SK-N-SH (cell line): ENCODE measurements around the gene KNG1. TPM values are rescaled to one million over a fixed set of nuclear protein-coding genes. Genes with fewer than 3 reads are reported as not detected.

ENCODE experiments used
- CTCF ChIA-PET: fragments of 300-600, 350-600 bp; formaldehyde crosslinking; extraction: SDS; loops from one replicate; lab custom pipeline; 2021; lab: Yijun Ruan, JAX
- POLR2A ChIA-PET: fragments of 350-600 bp; sonication (Branson Sonifier 250); formaldehyde crosslinking; extraction: SDS; loops from one replicate; lab custom pipeline; 2020; ENCODE audit warnings: antibody characterized with exemption, inconsistent platforms; lab: Yijun Ruan, JAX
- DNase-seq: peaks from one replicate; pipeline ENCODE4 v3.0.0; 2012
- H2AFZ ChIP-seq: fragments of 200-600 bp; sonication (generic); 2 replicates; pipeline ENCODE4 v1.8.1; 2016; ENCODE audit warnings: antibody characterized with exemption, mild to moderate bottlenecking, low read depth
- H3F3A ChIP-seq: fragments of 200-600 bp; sonication (generic); replicated peaks from 2 replicates; pipeline ENCODE3; 2016; ENCODE audit warnings: antibody characterized with exemption, mild to moderate bottlenecking; ENCODE audit not compliant: insufficient read depth
- H3K27ac ChIP-seq, 2 experiments: fragments of 200-500 bp in 1 of 2; fragments of 200-600 bp in 1 of 2; sonication (Bioruptor generic) in 1 of 2; sonication (generic), shearing (Covaris generic) in 1 of 2; 2 replicates each; pipeline versions ENCODE4 v1.5.1 to v1.6.1; 2014 to 2016; ENCODE audit warnings: low read depth in 2 of 2, inconsistent platforms in 1 of 2, low read length in 1 of 2, mild to moderate bottlenecking in 1 of 2, mixed read lengths in 1 of 2
- H3K27me3 ChIP-seq: fragments of 200-600 bp; sonication (generic), shearing (Covaris generic); 2 replicates; pipeline ENCODE4 v1.6.1; 2016; ENCODE audit warnings: mixed run types; ENCODE audit not compliant: insufficient read depth
- H3K36me3 ChIP-seq, 2 experiments: fragments of 200-500 bp in 1 of 2; fragments of 200-600 bp in 1 of 2; sonication (Bioruptor generic) in 1 of 2; sonication (generic) in 1 of 2; replicated peaks in 1 of 2; 2 replicates each; pipeline versions ENCODE3 to v1.5.1; 2014 to 2016; ENCODE audit warnings: low read length in 1 of 2, mild to moderate bottlenecking in 1 of 2; ENCODE audit not compliant: insufficient read depth in 2 of 2, control insufficient read depth in 1 of 2
- H3K4me1 ChIP-seq, 2 experiments: fragments of 200-500 bp in 1 of 2; fragments of 200-600 bp in 1 of 2; sonication (Bioruptor generic) in 1 of 2; sonication (generic), shearing (Covaris generic) in 1 of 2; 2 replicates each; pipeline versions ENCODE4 v1.5.1 to v1.6.1; 2014 to 2016; ENCODE audit warnings: low read depth in 1 of 2, low read length in 1 of 2, mixed run types in 1 of 2; ENCODE audit not compliant: insufficient read depth in 2 of 2, control insufficient read depth in 1 of 2
- H3K4me2 ChIP-seq: fragments of 200-600 bp; sonication (generic), shearing (Covaris generic); 2 replicates; pipeline ENCODE4 v1.6.1; 2017; ENCODE audit warnings: mixed run types
- H3K4me3 ChIP-seq, 2 experiments: fragments of 200-500 bp in 1 of 2; fragments of 200-600 bp in 1 of 2; sonication (Bioruptor generic) in 1 of 2; sonication (generic), shearing (Covaris generic) in 1 of 2; 2 replicates each; pipeline versions ENCODE4 v1.5.1 to v1.8.1; 2014 to 2016; ENCODE audit warnings: low read depth in 2 of 2, inconsistent platforms in 1 of 2, low read length in 1 of 2, mild to moderate bottlenecking in 1 of 2, mixed read lengths in 1 of 2, moderate library complexity in 1 of 2
- H3K79me2 ChIP-seq: fragments of 200-600 bp; sonication (generic); 2 replicates; pipeline ENCODE4 v1.8.1; 2017; ENCODE audit warnings: mild to moderate bottlenecking; ENCODE audit not compliant: insufficient read depth
- H3K9ac ChIP-seq: fragments of 200-600 bp; sonication (generic); 2 replicates; pipeline ENCODE4 v1.6.1; 2017; ENCODE audit warnings: mixed run types
- H3K9me2 ChIP-seq: fragments of 200-600 bp; sonication (generic); 2 replicates; pipeline ENCODE4 v1.6.1; 2017; ENCODE audit warnings: mixed run types
- H3K9me3 ChIP-seq: fragments of 200-600 bp; sonication (generic); 2 replicates; pipeline ENCODE4 v1.6.1; 2017; ENCODE audit warnings: mixed run types, mild to moderate bottlenecking, moderate library complexity
- H4K20me1 ChIP-seq: fragments of 200-600 bp; sonication (generic); 2 replicates; pipeline ENCODE4 v1.6.1; 2017; ENCODE audit warnings: mild to moderate bottlenecking, mixed run types; ENCODE audit not compliant: insufficient read depth
- ELF1 ChIP-seq: IDR thresholded peaks from 2 replicates; pipeline ENCODE4 v1.4.0; 2012
- FOXJ3 ChIP-seq: sonication (generic); formaldehyde crosslinking; IDR thresholded peaks from 2 replicates; pipeline ENCODE4 v1.5.1; 2020; ENCODE audit warnings: mild to moderate bottlenecking, missing genetic modification reagents
- FOXM1 ChIP-seq: IDR thresholded peaks from 2 replicates; pipeline ENCODE4 v1.4.0; 2012; ENCODE audit warnings: low read depth, mild to moderate bottlenecking
- GABPA ChIP-seq: IDR thresholded peaks from 2 replicates; pipeline ENCODE4 v1.4.0; 2012; ENCODE audit warnings: low read depth, mild to moderate bottlenecking
- GATA2 ChIP-seq: sonication (generic); formaldehyde crosslinking; IDR thresholded peaks from 2 replicates; pipeline ENCODE4 v1.5.0; 2020; ENCODE audit warnings: mild to moderate bottlenecking, missing genetic modification reagents
- MEF2A ChIP-seq: IDR thresholded peaks from 2 replicates; pipeline ENCODE4 v1.4.0; 2012; ENCODE audit warnings: low read depth, borderline replicate concordance
- POLR2AphosphoS5 ChIP-seq: IDR thresholded peaks from 2 replicates; pipeline ENCODE4 v1.6.1; 2012; ENCODE audit warnings: low read depth, low read length
- RXRA ChIP-seq: IDR thresholded peaks from 2 replicates; pipeline ENCODE4 v1.4.0; 2012; ENCODE audit warnings: low read depth, mild to moderate bottlenecking, borderline replicate concordance
- SMC3 ChIP-seq: IDR thresholded peaks from 2 replicates; pipeline ENCODE4 v1.6.1; 2012; ENCODE audit warnings: low read depth, low read length, improper control_type of control experiment
- TAF1 ChIP-seq: IDR thresholded peaks from 2 replicates; pipeline ENCODE4 v1.6.1; 2012; ENCODE audit warnings: low read depth, mild to moderate bottlenecking, low read length, moderate library complexity, borderline replicate concordance
- TCF12 ChIP-seq: IDR thresholded peaks from 2 replicates; pipeline ENCODE4 v1.4.0; 2012
- TEAD4 ChIP-seq: IDR thresholded peaks from 2 replicates; pipeline ENCODE4 v1.4.0; 2012; ENCODE audit warnings: mild to moderate bottlenecking, borderline replicate concordance; ENCODE audit not compliant: insufficient read depth
- YY1 ChIP-seq: IDR thresholded peaks from 2 replicates; pipeline ENCODE4 v1.4.0; 2012; ENCODE audit warnings: low read depth, mild to moderate bottlenecking
- WGBS: methylation state at CpG from one replicate; pipeline ENCODE4 v1.1.6; 2017; ENCODE audit warnings: low lambda C conversion rate; 5-methylcytosine and 5-hydroxymethylcytosine counted together
- polyA plus RNA-seq, 3 experiments: library from polyadenylated mRNA; depleted of rRNA; stranded (reverse); fragments of >200 nt; gene quantifications; 2 replicates each; pipeline ENCODE4 v1.2.3, GENCODE V29; 2012
- TF ChIP-seq, protein P1 (sequence below): IDR thresholded peaks from 2 replicates; pipeline ENCODE4 v1.4.0; 2012; ENCODE audit warnings: low read depth, borderline replicate concordance
- TF ChIP-seq, protein P2 (sequence below): IDR thresholded peaks from 2 replicates; pipeline ENCODE4 v1.4.0; 2012; ENCODE audit warnings: low read depth
- TF ChIP-seq, protein P3 (sequence below): fragments of 150-350 bp; IDR thresholded peaks from 2 replicates; pipeline ENCODE4 v1.6.1; 2016; ENCODE audit warnings: mild to moderate bottlenecking, low read depth, low read length
- TF ChIP-seq, protein P4 (sequence below): fragments of 150-350 bp; IDR thresholded peaks from 2 replicates; pipeline ENCODE4 v1.6.1; 2017; ENCODE audit warnings: antibody characterized with exemption, low read length, low read depth, borderline replicate concordance
- TF ChIP-seq, protein P5 (sequence below): IDR thresholded peaks from 2 replicates; pipeline ENCODE4 v1.4.0; 2012; ENCODE audit warnings: low read depth, borderline replicate concordance
- TF ChIP-seq, protein P6 (sequence below): IDR thresholded peaks from 2 replicates; pipeline ENCODE4 v1.6.1; 2012; ENCODE audit warnings: mild to moderate bottlenecking, low read depth, low read length, moderate library complexity

The KNG1 gene
- polyA plus RNA-seq, 1 of the 3 experiments (the other 2 are of a cell fraction): not detected

DNA sequence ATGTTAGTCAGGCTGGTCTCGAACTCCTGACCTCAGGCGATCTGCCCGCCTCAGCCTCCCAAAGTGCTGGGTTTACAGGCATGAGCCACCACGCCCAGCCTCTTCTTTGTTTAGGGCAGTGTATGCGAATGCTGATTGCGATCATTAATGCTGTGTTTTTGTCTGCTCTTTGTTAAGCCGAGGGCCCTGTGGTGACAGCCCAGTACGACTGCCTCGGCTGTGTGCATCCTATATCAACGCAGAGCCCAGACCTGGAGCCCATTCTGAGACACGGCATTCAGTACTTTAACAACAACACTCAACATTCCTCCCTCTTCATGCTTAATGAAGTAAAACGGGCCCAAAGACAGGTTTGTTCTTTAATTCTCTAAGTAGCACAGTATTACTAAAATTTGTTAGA, 7.8 kb downstream of the KNG1 start:
- Histone ChIP-seq H3K9me2 (no peaks in the 10 kb centered on the region), H3K4me3 (no peak overlapping the region), H3K27me3 (no peaks in the 10 kb centered on the region; the same call in 1 of the 2 replicates), H3F3A (no peaks in the 10 kb centered on the region), H3K9me3 (no peaks in the 10 kb centered on the region)
- CTCF ChIA-PET: no interaction called here
- no peak for TF ChIP-seq FOXM1
- TF ChIP-seq, all 33 proteins: peak for 0
- H3K36me3 ChIP-seq: no peaks in the 10 kb centered on the region
- no peak overlapping the region for H3K4me2 ChIP-seq
- no peak overlapping the region for H3K27ac ChIP-seq
- H3K79me2 ChIP-seq: no peaks in the 10 kb centered on the region
- POLR2A ChIA-PET: no interaction called here
- H2AFZ ChIP-seq: no peak overlapping the region
- WGBS: 70% methylated on average over 12 of the region's 12 CpGs
- H3K4me1 ChIP-seq: no peaks in the 10 kb centered on the region; a peak in 1 of 4 replicates
- no peak overlapping the region for H3K9ac ChIP-seq
- no peak for DNase-seq
- H4K20me1 ChIP-seq: no peaks in the 10 kb centered on the region

DNA sequence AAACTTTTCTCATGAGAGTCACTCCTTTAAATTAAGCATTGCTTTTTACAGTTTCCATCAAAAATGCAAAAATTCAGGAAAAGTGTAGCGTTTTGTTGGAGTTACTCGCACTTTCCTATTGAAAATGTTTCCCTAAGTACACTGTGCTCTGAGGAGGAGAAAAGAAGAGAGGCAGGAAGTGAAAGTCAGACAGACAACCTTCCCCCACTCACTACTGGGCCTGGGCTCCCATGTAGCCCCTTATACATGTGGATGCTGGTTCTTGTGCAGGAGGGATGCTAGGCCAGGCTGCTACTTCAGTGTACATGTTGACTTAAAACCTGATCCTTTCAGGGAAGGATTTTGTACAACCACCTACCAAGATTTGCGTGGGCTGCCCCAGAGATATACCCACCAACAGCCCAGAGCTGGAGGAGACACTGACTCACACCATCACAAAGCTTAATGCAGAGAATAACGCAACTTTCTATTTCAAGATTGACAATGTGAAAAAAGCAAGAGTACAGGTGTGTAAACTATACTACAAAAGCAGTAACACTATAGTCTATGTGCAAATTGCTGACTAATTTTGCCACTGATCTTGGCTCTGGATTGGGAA, 15.1 kb downstream of the KNG1 start:
- POLR2A ChIA-PET: no interaction called here
- DNase-seq: no peak
- 63% methylated on average over 4 of the region's 4 CpGs for WGBS
- TF ChIP-seq SMC3: no peak
- no peak for TF ChIP-seq ELF1
- no peak for TF ChIP-seq TEAD4
- TF ChIP-seq, protein P1, sequence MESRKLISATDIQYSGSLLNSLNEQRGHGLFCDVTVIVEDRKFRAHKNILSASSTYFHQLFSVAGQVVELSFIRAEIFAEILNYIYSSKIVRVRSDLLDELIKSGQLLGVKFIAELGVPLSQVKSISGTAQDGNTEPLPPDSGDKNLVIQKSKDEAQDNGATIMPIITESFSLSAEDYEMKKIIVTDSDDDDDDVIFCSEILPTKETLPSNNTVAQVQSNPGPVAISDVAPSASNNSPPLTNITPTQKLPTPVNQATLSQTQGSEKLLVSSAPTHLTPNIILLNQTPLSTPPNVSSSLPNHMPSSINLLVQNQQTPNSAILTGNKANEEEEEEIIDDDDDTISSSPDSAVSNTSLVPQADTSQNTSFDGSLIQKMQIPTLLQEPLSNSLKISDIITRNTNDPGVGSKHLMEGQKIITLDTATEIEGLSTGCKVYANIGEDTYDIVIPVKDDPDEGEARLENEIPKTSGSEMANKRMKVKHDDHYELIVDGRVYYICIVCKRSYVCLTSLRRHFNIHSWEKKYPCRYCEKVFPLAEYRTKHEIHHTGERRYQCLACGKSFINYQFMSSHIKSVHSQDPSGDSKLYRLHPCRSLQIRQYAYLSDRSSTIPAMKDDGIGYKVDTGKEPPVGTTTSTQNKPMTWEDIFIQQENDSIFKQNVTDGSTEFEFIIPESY: no peak
- no peak for TF ChIP-seq TAF1
- TF ChIP-seq GATA2 (CRISPR knock-in tag): no peak
- no peak for TF ChIP-seq FOXM1
- no peak for TF ChIP-seq POLR2AphosphoS5
- TF ChIP-seq MEF2A: no peak
- TF ChIP-seq, protein P2, sequence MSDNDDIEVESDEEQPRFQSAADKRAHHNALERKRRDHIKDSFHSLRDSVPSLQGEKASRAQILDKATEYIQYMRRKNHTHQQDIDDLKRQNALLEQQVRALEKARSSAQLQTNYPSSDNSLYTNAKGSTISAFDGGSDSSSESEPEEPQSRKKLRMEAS: no peak
- no peak for TF ChIP-seq RXRA
- TF ChIP-seq, protein P3, sequence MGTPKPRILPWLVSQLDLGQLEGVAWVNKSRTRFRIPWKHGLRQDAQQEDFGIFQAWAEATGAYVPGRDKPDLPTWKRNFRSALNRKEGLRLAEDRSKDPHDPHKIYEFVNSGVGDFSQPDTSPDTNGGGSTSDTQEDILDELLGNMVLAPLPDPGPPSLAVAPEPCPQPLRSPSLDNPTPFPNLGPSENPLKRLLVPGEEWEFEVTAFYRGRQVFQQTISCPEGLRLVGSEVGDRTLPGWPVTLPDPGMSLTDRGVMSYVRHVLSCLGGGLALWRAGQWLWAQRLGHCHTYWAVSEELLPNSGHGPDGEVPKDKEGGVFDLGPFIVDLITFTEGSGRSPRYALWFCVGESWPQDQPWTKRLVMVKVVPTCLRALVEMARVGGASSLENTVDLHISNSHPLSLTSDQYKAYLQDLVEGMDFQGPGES: no peak
- TF ChIP-seq YY1: no peak
- TF ChIP-seq, protein P4, sequence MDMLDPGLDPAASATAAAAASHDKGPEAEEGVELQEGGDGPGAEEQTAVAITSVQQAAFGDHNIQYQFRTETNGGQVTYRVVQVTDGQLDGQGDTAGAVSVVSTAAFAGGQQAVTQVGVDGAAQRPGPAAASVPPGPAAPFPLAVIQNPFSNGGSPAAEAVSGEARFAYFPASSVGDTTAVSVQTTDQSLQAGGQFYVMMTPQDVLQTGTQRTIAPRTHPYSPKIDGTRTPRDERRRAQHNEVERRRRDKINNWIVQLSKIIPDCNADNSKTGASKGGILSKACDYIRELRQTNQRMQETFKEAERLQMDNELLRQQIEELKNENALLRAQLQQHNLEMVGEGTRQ: no peak
- TF ChIP-seq, protein P5, sequence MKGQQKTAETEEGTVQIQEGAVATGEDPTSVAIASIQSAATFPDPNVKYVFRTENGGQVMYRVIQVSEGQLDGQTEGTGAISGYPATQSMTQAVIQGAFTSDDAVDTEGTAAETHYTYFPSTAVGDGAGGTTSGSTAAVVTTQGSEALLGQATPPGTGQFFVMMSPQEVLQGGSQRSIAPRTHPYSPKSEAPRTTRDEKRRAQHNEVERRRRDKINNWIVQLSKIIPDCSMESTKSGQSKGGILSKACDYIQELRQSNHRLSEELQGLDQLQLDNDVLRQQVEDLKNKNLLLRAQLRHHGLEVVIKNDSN: no peak
- TF ChIP-seq, protein P6, sequence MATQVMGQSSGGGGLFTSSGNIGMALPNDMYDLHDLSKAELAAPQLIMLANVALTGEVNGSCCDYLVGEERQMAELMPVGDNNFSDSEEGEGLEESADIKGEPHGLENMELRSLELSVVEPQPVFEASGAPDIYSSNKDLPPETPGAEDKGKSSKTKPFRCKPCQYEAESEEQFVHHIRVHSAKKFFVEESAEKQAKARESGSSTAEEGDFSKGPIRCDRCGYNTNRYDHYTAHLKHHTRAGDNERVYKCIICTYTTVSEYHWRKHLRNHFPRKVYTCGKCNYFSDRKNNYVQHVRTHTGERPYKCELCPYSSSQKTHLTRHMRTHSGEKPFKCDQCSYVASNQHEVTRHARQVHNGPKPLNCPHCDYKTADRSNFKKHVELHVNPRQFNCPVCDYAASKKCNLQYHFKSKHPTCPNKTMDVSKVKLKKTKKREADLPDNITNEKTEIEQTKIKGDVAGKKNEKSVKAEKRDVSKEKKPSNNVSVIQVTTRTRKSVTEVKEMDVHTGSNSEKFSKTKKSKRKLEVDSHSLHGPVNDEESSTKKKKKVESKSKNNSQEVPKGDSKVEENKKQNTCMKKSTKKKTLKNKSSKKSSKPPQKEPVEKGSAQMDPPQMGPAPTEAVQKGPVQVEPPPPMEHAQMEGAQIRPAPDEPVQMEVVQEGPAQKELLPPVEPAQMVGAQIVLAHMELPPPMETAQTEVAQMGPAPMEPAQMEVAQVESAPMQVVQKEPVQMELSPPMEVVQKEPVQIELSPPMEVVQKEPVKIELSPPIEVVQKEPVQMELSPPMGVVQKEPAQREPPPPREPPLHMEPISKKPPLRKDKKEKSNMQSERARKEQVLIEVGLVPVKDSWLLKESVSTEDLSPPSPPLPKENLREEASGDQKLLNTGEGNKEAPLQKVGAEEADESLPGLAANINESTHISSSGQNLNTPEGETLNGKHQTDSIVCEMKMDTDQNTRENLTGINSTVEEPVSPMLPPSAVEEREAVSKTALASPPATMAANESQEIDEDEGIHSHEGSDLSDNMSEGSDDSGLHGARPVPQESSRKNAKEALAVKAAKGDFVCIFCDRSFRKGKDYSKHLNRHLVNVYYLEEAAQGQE: no peak
- no peak for TF ChIP-seq FOXJ3
- no peak for TF ChIP-seq TCF12
- TF ChIP-seq GABPA: no peak

More for the DNA sequence above, 15.1 kb downstream of the KNG1 start:
- H3K27me3 ChIP-seq: no peaks in the 10 kb centered on the region; the same call in 1 of the 2 replicates
- no peaks in the 10 kb centered on the region for H3K9me2 ChIP-seq
- H3K9me3 ChIP-seq: no peaks in the 10 kb centered on the region
- H3K4me1 ChIP-seq: no peaks in the 10 kb centered on the region
- H3K79me2 ChIP-seq: no peaks in the 10 kb centered on the region
- CTCF ChIA-PET: interaction anchor here (0.6 kb wide), 1 partner anchor 23 kb away, joined by 3 read pairs; no protein-coding TSS in a partner anchor
- H3K36me3 ChIP-seq: no peaks in the 10 kb centered on the region
- H3K9ac ChIP-seq: no peak overlapping the region
- no peak overlapping the region for H3K27ac ChIP-seq
- no peak overlapping the region for H3K4me3 ChIP-seq
- H3F3A ChIP-seq: no peaks in the 10 kb centered on the region
- no peak overlapping the region for H2AFZ ChIP-seq
- no peaks in the 10 kb centered on the region for H4K20me1 ChIP-seq
- H3K4me2 ChIP-seq: no peak overlapping the region
